ENCODE results near the gene FPR3. TPM values are rescaled to one million over a fixed set of nuclear protein-coding genes. Genes with fewer than 3 reads are reported as not detected.

FPR3 gene
- total and polyA plus RNA-seq, 7 donors = 1.6 to 25.9 (median 4.6) TPM

GRCh38 chr19:51807925-51808324 is 13.0 kb downstream of the FPR3 start:
- DNase-seq = no peak
- WGBS, 2 donors = 82 to 83% methylated on average over 2 of the region's 2 CpGs
- intact Hi-C loops (cut with DNase I) = no loop called here

GRCh38 chr19:51808333-51808986 is 13.5 kb downstream of the FPR3 start:
- intact Hi-C loops (cut with DNase I) = no loop called here
- H3K27ac ChIP-seq = no peak overlapping the region
- no peaks in the 10 kb centered on the region for H3K4me1 ChIP-seq
- WGBS, 2 donors = 75 to 83% methylated on average over 8 of the region's 8 CpGs
- no peak for DNase-seq
- H3K27me3 ChIP-seq = no peaks in the 10 kb centered on the region
- H3K36me3 ChIP-seq = no peaks in the 10 kb centered on the region
- no peak overlapping the region for H3K4me3 ChIP-seq
- no peaks in the 10 kb centered on the region for H3K9me3 ChIP-seq
- TF ChIP-seq POLR2AphosphoS5 (IDR thresholded peaks at IDR 0.05) (no peak), POLR2A (IDR thresholded peaks at IDR 0.05) (no peak), EP300 (IDR thresholded peaks at IDR 0.05) (no peak), CTCF (IDR thresholded peaks at IDR 0.05) (no peak)

More at GRCh38 chr19:51807925-51808324, 13.0 kb downstream of the FPR3 start:
- H3K27me3 ChIP-seq = no peaks in the 10 kb centered on the region
- no peaks in the 10 kb centered on the region for H3K36me3 ChIP-seq
- TF ChIP-seq POLR2A (IDR thresholded peaks at IDR 0.05) = no peak
- TF ChIP-seq CTCF (IDR thresholded peaks at IDR 0.05) = no peak
- TF ChIP-seq POLR2AphosphoS5 (IDR thresholded peaks at IDR 0.05) = no peak
- TF ChIP-seq EP300 (IDR thresholded peaks at IDR 0.05) = no peak
- H3K4me1 ChIP-seq = no peaks in the 10 kb centered on the region
- H3K4me3 ChIP-seq = no peak overlapping the region
- no peak overlapping the region for H3K27ac ChIP-seq
- H3K9me3 ChIP-seq = no peaks in the 10 kb centered on the region

- DNase-seq = no peak
- Histone ChIP-seq H3K27ac (no peak overlapping the region), H3K4me3 (no peak overlapping the region), H3K27me3 (no peaks in the 10 kb centered on the region), H3K9me3 (no peaks in the 10 kb centered on the region), H3K36me3 (no peaks in the 10 kb centered on the region), H3K4me1 (no peaks in the 10 kb centered on the region)
- TF ChIP-seq EP300 (IDR thresholded peaks at IDR 0.05) = no peak
- no peak for TF ChIP-seq POLR2AphosphoS5 (IDR thresholded peaks at IDR 0.05)
- TF ChIP-seq CTCF (IDR thresholded peaks at IDR 0.05) = no peak
- TF ChIP-seq POLR2A (IDR thresholded peaks at IDR 0.05) = no peak
- intact Hi-C loops (cut with DNase I) = no loop called here
- WGBS, 2 donors = 56 to 71% methylated on average over 4 of the region's 4 CpGs
These were observed 14.8 kb downstream of the FPR3 start for GRCh38 chr19:51809787-51810186.

GRCh38 chr19:51810223-51810622 is 15.3 kb downstream of the FPR3 start:
- intact Hi-C loops (cut with DNase I) = no loop called here
- 62 to 81% methylated on average over 7 of the region's 7 CpGs for WGBS, 2 donors
- Histone ChIP-seq H3K4me1 (no peaks in the 10 kb centered on the region), H3K27ac (no peak overlapping the region), H3K9me3 (no peaks in the 10 kb centered on the region), H3K36me3 (no peaks in the 10 kb centered on the region), H3K4me3 (no peak overlapping the region), H3K27me3 (no peaks in the 10 kb centered on the region)
- TF ChIP-seq POLR2A (IDR thresholded peaks at IDR 0.05) = no peak
- DNase-seq = no peak

GRCh38 chr19:51811344-51811743 is 16.4 kb downstream of the FPR3 start:
- H3K9me3 ChIP-seq = no peaks in the 10 kb centered on the region
- H3K36me3 ChIP-seq = no peaks in the 10 kb centered on the region
- intact Hi-C loops (cut with DNase I) = no loop called here
- H3K4me3 ChIP-seq = no peak overlapping the region
- peak; percentile 70 for DNase-seq
- no peaks in the 10 kb centered on the region for H3K27me3 ChIP-seq
- no peaks in the 10 kb centered on the region for H3K4me1 ChIP-seq
- 85 to 89% methylated on average over 11 of the region's 11 CpGs for WGBS, 2 donors
- TF ChIP-seq EP300 (IDR thresholded peaks at IDR 0.05) (no peak), POLR2AphosphoS5 (IDR thresholded peaks at IDR 0.05) (peak in 2 of 4 donors; percentile 8 to 34)
- H3K27ac ChIP-seq = peak overlapping the region in 3 of 4 donors; percentile 4 to 31 (median 12)

- TF ChIP-seq CTCF (IDR thresholded peaks at IDR 0.05) = no peak
- no peak for TF ChIP-seq POLR2AphosphoS5 (IDR thresholded peaks at IDR 0.05)
- TF ChIP-seq POLR2A (IDR thresholded peaks at IDR 0.05) = no peak
- no peak for TF ChIP-seq EP300 (IDR thresholded peaks at IDR 0.05)
- intact Hi-C loops (cut with DNase I) = no loop called here
- Histone ChIP-seq H3K4me3 (no peak overlapping the region), H3K27ac (no peak overlapping the region), H3K27me3 (no peaks in the 10 kb centered on the region), H3K9me3 (no peaks in the 10 kb centered on the region), H3K36me3 (no peaks in the 10 kb centered on the region), H3K4me1 (no peaks in the 10 kb centered on the region)
- DNase-seq = no peak
- WGBS, 2 donors = 90 to 93% methylated on average over 9 of the region's 9 CpGs
These were observed 20.1 kb downstream of the FPR3 start for GRCh38 chr19:51815043-51815442.

Data from sigmoid colon (tissue), 7 donors.